Measurements from ENCODE around the gene PPP2R5B. TPM values are rescaled to one million over a fixed set of nuclear protein-coding genes. Genes with fewer than 3 reads are reported as not detected.

Gene PPP2R5B
- total RNA-seq, 1 experiment from 2014 or later: 7.4 TPM

DNA sequence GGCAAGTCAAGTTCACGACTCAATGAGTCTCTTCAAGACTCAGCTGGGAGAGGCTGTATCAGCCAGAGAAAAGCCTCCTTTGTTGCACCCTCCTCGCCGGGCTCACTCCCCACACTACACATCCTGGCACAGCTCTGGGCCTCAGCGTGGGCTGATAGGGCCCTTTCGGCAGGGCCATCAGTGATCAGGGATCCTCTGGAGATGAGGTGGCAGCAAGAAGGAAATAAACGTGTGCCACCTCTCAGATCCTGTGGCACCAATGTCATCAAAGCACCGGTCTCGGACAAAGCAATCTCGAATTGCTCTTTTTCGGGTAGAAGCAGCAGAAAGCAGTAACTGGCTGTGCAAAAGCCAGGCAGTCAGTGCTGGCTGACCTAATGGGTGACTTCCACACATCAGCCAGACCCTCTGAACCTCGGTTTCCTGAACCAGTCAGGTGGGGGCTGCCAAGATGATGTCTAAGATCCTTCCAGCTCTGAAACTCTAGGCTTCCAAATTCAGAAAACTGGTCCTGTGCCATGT is 48.2 kb upstream of the PPP2R5B start:
- Mint-ChIP-seq H3K9me3 (ENCODE audit: unreplicated experiment) (no peaks in the 10 kb centered on the region), H3K27ac (ENCODE audit: unreplicated experiment) (peak overlapping the region; percentile 82), H3K27me3 (ENCODE audit: insufficient read depth, unreplicated experiment) (no peaks in the 10 kb centered on the region), H3K36me3 (ENCODE audit: insufficient read depth, unreplicated experiment) (peaks cover 82% of the 10 kb centered on the region), H3K4me3 (ENCODE audit: unreplicated experiment) (peak overlapping the region; percentile 85), H3K4me1 (ENCODE audit: low read depth, unreplicated experiment) (peaks cover 21% of the 10 kb centered on the region)
- ChIA-PET POLR2A (interaction anchor here (1.4 to 3.5 kb wide), 2 partner anchors 13 to 98 kb away, joined by 3 to 21 read pairs; partner anchors contain the start of gene SF1), CTCF (interaction anchor here (0.6 to 3.2 kb wide), 5 partner anchors 12 to 122 kb away, joined by 4 to 16 read pairs (median 4); no protein-coding TSS in a partner anchor)
- no peak for TF ChIP-seq CTCF (IDR thresholded peaks at IDR 0.05; ENCODE audit: insufficient read depth in 1 of 2, low read depth in 1 of 2, low read length in 1 of 2, severe bottlenecking in 1 of 2, unreplicated experiment in 1 of 2)
- Histone ChIP-seq H3K36me3 (ENCODE audit: control insufficient read depth, insufficient read depth, low read length) (0 out of 2 replicates have a peak, but pooled peaks cover 6% of the 10 kb centered on the region), H3K9me3 (no peaks in the 10 kb centered on the region), H3K4me3 (ENCODE audit: low read depth, low read length) (peak overlapping the region; percentile 57), H3K27me3 (replicated peaks; ENCODE audit: control insufficient read depth, insufficient read depth, low read length) (no peaks in the 10 kb centered on the region), H3K4me1 (peaks cover 48% of the 10 kb centered on the region)
- no TSS peak for BruUV-seq (replicated peaks)
- DNase-seq: no peak
- intact Hi-C loops (cut with micrococcal nuclease; ENCODE audit: unreplicated experiment): no loop called here

DNA sequence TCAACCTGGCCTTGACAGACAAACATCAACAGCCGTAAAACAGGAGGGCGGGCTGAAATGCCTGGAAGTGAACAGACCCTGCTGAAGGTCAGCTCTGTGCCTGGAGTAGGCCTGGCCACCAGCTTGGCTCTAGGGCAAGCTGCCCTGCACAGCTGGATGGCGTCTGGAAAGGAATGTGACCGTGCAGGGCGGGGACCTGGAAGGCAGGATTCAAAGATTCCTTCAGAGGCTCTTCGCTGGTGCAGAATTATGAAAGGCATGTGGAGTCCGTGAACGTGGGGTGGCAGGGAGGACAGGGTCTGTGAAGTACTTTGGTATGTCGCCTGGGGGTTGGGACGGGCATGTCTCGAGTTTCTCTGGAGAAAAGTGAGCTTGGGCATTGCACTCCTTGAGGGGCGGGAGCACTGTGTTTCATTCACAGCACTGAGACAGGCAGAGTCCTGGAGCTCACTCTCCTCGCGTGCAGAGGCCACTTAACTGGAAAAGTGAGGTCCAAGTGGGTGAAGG is 47.6 kb upstream of the PPP2R5B start:
- Mint-ChIP-seq H3K9me3 (ENCODE audit: unreplicated experiment) (no peaks in the 10 kb centered on the region), H3K36me3 (ENCODE audit: insufficient read depth, unreplicated experiment) (peaks cover 76% of the 10 kb centered on the region), H3K27ac (ENCODE audit: unreplicated experiment) (peak overlapping the region; percentile 82), H3K27me3 (ENCODE audit: insufficient read depth, unreplicated experiment) (no peaks in the 10 kb centered on the region), H3K4me1 (ENCODE audit: low read depth, unreplicated experiment) (peaks cover 17% of the 10 kb centered on the region), H3K4me3 (ENCODE audit: unreplicated experiment) (peak overlapping the region; percentile 85)
- DNase-seq: peak; percentile 77 to 90
- CTCF ChIA-PET: interaction anchor here (0.6 to 3.2 kb wide), 5 partner anchors 12 to 33 kb away, joined by 3 to 16 read pairs (median 4); partner anchors contain the start of gene CDC42BPG
- Histone ChIP-seq H3K4me3 (ENCODE audit: low read depth, low read length) (peak overlapping the region; percentile 57), H3K4me1 (peaks cover 42% of the 10 kb centered on the region), H3K27me3 (replicated peaks; ENCODE audit: control insufficient read depth, insufficient read depth, low read length) (no peaks in the 10 kb centered on the region), H3K36me3 (ENCODE audit: control insufficient read depth, insufficient read depth, low read length) (0 out of 2 replicates have a peak, but pooled peaks cover 3% of the 10 kb centered on the region), H3K9me3 (no peaks in the 10 kb centered on the region)
- POLR2A ChIA-PET: interaction anchor here (0.6 to 3.5 kb wide), 6 partner anchors 11 to 98 kb away, joined by 3 to 21 read pairs (median 4); partner anchors contain the start of genes MEN1 and SF1
- intact Hi-C loops (cut with micrococcal nuclease; ENCODE audit: unreplicated experiment): no loop called here
- no peak for TF ChIP-seq CTCF (IDR thresholded peaks at IDR 0.05; ENCODE audit: insufficient read depth in 1 of 2, low read depth in 1 of 2, low read length in 1 of 2, severe bottlenecking in 1 of 2, unreplicated experiment in 1 of 2)
- TSS peak; percentile 35 for BruUV-seq (replicated peaks)

- Mint-ChIP-seq H3K27me3 (ENCODE audit: insufficient read depth, unreplicated experiment) (no peaks in the 10 kb centered on the region), H3K36me3 (ENCODE audit: insufficient read depth, unreplicated experiment) (peaks cover 70% of the 10 kb centered on the region), H3K4me3 (ENCODE audit: unreplicated experiment) (peak overlapping the region; percentile 85), H3K4me1 (ENCODE audit: low read depth, unreplicated experiment) (peaks cover 16% of the 10 kb centered on the region), H3K27ac (ENCODE audit: unreplicated experiment) (peak overlapping the region; percentile 82), H3K9me3 (ENCODE audit: unreplicated experiment) (no peaks in the 10 kb centered on the region)
- POLR2A ChIA-PET: interaction anchor here (0.6 to 3.5 kb wide), 7 partner anchors 11 to 99 kb away, joined by 3 to 21 read pairs (median 3); partner anchors contain the start of genes MEN1 and SF1
- Histone ChIP-seq H3K27me3 (replicated peaks; ENCODE audit: control insufficient read depth, insufficient read depth, low read length) (no peaks in the 10 kb centered on the region), H3K4me3 (ENCODE audit: low read depth, low read length) (peak overlapping the region; percentile 57), H3K36me3 (ENCODE audit: control insufficient read depth, insufficient read depth, low read length) (0 out of 2 replicates have a peak, but pooled peaks cover 3% of the 10 kb centered on the region), H3K4me1 (peaks cover 34% of the 10 kb centered on the region), H3K9me3 (no peaks in the 10 kb centered on the region)
- intact Hi-C loops (cut with micrococcal nuclease; ENCODE audit: unreplicated experiment): loop anchor here (1.0 to 2.0 kb wide), 3 partner anchors 12 to 30 kb away; no protein-coding TSS in a partner anchor
- no peak for TF ChIP-seq CTCF (IDR thresholded peaks at IDR 0.05; ENCODE audit: insufficient read depth in 1 of 2, low read depth in 1 of 2, low read length in 1 of 2, severe bottlenecking in 1 of 2, unreplicated experiment in 1 of 2)
- DNase-seq: no peak
- BruUV-seq (replicated peaks): no TSS peak
- CTCF ChIA-PET: interaction anchor here (0.6 to 3.2 kb wide), 8 partner anchors 11 to 178 kb away, joined by 3 to 17 read pairs (median 8); partner anchors contain the start of gene CDC42BPG
Observed at GRCh38 chr11:64877390-64878222, 46.9 kb upstream of the PPP2R5B start.

All from Caco-2 (cell line).